Measurements from ENCODE around the gene NREP.

Gene NREP

DNA sequence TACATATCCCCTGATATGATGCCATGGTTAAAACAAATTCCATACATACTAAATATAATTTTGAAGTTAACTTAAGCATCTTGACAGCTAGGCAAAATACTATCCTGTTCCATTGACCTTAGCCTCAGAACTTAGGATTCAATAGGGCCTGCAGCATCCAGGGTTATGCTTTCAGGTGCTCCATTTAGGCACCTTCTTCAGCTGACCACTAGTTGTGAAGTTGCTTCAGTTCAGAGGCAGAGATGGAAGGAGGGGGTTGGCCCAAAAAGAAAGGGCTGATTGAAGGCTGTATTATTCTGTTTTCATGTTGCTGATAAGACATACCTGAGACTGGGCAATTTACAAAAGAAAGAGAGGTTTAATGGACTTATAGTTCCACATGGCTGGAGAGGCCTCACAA lies 7.0 kb upstream of the NREP start:
- DNase-seq: no peak

DNA sequence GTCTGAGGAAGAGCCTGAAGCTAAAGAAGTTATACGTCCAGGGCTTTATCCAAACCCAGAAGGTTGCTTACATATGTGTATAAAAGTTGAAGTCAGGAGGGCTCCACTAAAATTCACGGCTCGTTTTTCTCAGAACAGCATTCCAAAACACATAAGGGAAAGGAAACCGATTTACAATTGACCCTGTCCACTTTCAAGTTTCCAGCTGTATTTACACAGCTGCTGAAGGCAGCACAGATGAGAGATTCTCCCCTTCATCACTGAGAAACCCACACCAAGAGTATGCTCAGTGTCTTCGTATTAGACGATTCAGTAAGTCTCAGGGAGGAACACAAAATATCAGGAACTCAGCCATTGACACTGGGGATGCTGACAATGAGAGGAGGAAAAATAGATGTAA lies 5.9 kb upstream of the NREP start:
- no peak for DNase-seq

DNA sequence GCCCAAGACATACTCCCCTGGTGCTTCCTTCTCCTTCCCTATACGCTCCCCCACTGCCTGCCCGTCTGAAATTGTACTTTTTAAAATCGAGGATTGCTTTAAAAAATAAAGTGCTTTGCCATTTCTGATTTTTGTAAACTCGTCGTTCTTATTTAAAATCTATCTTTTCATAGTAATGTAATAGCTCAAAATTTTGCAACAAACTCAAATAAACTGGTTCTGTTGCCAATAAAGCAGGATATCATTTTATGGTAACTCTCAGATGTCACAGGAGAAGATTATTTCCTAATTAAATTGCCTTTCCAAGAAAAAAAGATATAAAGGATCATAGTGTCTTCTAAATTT lies 1.3 kb upstream of the NREP start:
- DNase-seq: no peak

DNA sequence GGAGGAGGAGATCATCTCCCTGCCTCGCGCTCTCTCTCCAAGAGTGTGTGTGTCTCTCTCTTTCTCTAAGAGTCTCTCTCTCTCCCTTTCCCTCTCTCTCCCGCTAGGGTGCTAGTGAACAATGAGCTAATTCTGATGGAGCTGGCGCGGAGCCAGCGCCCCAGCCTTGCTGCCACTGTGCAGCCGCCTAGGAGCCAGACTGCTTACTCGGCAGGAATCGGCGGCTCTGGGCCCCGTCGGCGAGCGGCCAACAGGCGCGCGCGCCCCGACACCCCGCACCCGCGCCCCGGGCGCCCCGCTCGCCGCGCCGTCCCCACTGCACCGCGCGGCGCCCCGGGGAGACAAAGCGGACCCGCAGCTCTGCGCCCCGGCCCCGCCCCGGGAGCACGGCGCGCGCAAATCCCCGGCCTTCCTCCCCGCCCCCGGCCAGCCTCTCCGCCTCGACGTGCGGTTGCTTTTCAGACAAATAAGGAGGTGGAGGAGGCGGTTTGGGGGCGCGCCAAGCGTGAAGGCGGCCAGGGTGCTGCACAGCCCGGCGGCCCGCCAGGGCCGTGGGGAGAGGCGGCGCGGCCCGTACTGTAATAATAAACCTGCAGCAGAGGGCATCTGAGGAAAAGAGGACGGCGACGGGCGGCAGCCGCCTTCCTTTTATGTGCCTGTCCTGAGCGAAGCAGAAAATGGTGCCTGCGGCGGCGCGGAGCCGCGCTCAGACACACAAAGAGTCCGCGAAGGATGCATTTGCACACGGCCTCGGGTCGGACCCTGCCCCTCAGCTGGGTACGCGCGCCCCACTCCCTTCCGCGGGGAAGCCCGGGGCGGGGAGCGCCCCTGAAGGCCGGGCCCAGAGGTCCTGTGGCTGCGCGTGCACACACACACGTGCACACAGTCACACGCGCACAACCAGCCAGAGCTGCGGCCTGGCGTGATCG lies 625 bp upstream of the NREP start:
- DNase-seq: peak; percentile 87

DNA sequence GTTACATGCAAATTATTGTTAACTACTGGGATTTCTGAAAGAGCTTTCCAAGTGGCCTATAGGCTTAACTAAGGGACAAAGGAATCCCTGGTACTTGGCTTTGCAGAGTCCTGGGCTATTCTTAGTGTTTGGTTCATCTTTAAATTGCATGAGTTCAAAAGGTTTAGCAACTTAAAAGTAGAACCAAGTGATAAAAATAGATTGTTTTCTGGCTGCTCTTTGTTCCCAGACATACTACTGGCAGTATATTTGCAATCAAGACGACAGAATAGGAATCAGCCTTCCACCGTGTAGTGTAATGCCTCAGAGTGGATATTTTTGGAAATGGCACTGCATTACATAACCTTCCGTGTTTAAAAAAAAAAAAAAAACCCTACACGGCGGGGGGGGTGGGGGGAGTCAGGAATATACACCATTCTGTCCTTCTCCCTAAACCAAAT lies 1.0 kb downstream of the NREP start:
- DNase-seq: no peak

DNA sequence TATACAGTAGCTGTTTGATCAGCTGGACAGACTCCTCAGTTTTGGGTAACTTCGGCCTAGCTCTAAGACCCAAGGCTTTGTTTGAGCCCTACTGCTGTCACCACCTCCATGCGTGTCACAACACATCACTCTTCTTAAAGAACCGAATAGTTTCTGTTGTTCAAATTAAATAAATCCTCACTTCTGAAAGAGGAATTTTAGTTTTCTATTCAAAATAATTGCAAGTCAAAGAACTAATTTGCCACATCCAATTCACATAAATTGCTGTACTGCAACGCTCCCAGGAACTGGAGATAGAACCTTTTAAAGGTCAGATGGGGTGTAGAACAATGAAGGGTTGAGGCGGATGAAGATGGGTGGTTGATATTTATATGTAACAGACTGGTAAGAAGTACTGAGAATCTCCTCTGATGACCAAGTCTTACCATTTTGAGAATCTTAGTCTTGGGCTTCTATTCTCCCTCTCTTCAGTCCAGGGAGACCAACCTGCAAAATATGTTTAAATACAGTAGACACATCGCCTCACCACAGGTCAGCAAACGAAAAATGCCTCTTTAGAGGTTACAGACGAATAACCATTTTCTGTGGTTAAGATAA lies 1.6 kb downstream of the NREP start:
- no peak for DNase-seq

DNA sequence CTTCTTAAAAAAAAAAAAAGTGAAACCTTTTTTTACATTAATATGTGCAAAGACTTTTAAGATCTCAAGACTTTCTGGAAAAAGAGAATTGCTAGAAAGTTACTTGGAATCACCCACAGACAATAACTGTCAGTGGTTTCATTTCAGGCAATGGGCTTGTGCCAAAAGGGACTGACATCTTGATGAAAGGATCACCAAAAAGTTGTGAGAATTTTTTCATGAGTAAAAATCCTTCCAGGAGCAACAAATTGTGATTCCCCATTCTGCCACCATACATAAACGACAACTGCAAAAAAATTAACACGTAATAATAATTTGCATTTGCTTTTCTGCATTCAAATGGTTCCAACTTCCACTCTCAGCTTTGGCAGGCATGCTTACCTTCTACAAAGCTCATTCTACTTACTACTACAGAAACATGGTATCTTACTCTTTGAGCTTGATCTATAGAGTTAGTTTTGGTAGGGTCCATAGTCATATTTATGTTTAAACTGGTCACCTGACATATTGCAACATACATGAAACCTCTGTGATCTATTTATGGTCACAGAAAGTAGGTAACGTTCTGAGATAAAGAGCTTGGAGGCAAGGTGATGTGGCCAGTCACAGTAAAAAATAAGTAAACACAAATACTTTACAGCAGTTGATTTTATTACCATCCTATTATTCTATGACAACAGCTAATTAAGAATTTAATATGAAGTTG lies 3.0 kb downstream of the NREP start:
- DNase-seq: no peak

DNA sequence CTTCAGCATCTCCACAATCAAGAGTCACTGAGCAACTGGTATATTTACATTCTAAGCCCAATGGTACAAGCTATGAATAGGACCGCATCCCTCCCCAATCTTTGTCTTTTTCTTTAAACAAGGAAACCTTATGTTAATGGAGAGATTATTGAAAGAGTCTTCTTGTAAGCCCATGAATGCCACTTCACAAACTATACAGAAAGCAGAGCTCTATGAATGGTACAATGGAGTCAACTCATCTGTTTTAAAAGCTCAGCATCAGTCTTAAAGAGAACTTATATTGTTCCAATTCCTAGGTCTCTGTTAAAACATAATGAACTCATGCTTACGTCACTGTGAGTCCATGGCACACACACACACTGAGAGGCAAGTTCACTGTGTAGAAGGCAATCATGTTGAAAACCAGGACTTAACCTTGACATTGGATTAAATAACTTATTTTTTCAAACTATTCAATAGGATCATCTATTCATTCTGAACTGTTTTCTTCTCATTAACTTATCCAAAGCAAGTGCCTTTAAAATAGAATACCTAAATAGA lies 4.5 kb downstream of the NREP start:
- DNase-seq: no peak

DNA sequence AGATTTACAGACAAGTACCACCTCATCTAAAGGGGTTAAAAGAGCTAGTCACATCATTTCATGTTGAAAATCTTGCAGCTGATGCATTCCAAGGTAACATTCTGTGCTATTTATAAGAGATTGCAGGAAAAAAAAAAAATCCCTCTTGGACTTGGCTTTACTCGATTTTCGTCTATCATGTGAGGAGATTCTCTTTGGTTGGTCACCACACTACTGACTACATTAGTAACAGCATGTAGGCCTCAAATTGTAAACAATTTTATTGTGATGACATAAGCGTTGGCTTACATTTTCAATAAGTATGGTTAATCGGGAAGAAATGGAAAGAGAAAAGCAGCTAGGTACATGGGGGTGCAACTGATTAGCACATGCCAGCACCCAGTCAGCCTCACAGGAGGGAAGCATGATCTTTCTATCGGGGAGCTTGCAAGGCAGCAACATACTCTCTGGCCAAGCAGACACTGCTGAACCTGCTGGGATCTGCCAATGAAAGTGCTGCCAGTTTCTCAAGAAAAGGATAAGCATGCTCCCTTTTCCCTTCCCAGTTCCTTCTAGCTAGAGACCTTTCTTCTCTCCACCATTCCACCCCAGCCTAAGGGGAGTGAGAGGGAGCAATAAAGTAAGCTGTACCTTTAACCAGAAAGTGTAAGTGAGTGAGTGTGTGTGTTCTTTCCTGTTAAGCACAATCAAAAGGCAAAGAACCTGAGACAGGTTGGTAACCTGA lies 7.5 kb downstream of the NREP start:
- no peak for DNase-seq

DNA sequence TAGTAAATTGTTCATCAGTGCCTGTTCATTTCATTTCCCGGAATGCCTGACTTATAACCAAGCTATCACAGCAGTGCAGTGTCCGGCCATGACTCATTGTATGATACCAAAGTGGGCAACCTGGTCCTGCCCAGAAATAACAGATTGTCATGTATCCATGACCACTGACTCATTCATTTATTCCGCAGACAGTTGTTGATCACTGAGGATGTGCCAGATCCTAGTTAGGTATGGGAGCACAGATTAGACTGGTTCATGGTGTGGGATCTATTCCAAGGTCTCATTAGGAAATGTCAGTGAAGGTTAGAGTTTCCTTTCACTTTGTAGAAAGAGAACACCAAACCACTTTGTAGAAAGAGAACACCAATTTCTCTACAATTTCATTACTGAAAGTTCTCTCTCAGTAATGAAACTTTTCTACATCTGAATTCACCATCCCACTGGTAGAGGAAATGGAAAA lies 8.7 kb downstream of the NREP start:
- DNase-seq: peak; percentile 93

DNA sequence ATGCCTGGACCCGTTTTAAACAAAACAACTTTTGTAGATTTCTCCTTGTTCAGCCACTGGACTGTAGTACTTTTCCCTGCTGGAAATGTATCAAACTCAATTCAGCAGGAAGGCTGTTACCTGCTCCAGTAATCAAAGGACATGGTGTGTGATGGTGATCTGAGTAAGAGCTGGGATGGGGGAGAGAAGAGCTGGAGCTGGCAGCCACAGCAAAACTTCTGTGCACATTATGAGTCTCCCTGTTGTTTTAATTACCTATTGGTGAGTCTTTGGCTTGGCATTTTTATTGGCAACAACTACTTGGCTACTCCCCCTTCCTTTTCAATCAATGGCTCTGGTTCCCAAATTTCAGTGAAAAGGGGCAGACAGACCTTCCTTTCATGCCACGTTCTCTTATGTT lies 9.7 kb downstream of the NREP start:
- peak; percentile 7 for DNase-seq

DNA sequence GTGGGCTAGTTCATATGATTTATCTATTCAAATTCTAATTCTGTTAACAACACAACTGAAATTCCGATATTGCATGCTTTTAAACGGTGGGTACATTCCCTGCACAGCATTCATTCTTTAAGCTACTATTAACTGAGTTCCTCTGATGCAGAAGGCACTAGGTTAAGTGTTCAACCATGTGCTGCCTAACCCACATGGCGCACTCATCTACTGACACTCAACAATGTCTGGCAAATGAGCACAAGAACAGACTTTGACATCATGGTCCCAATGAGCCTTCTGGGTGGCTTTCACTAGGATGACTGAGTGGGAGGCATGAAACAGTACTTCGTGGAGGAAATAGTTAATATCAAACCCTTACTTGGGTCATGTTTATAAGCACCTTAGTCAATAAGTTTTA lies 10.2 kb downstream of the NREP start:
- DNase-seq: no peak

DNA sequence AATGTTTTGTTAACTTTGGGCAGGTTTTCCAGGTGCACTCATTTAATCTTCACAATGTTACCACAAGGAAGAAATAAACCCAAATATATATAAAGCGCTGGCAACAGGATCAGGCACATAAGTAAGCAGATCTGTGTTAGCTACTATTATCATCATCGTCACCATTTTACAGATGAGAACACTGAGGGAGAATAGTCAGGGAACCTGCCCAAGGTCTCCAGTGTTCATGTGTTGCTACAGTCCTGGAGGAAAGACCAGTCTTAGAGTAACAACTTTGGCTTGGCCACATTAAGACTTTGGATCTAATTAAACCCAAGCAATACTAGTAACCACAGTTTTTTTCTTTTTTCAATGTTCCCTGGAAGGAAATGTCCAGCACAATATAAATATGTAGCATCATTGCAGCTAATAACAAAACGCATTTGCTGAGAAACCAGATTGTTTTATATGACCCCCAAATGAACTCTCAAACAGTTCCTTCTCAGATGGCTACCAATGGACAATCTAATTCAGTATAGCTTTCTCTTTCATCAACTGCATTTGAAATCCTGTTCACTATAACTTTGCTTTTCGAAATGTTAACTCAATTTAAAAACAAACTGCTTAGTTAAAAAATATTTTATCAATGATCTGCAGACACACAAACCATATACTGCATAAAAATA lies 11.8 kb downstream of the NREP start:
- no peak for DNase-seq

DNA sequence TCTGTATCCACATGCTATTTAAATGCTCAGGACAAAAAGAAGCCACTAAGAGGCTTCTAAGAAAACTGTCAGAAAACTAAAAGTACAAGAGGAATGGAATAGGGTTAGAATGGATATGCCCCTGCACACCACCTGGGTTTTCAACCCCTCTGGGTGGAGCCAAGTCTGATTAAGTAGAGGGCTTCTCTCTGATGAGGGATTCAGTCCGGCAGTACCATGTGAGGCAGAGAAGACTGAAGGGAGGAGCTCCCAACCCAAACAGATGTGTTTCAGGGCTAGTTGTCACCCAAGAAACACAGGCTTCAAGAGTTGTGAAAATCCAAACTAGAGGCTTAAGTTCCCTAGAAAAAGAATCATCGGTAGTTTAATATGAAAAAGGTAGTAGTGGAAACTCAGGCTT lies 12.5 kb downstream of the NREP start:
- DNase-seq: no peak

DNA sequence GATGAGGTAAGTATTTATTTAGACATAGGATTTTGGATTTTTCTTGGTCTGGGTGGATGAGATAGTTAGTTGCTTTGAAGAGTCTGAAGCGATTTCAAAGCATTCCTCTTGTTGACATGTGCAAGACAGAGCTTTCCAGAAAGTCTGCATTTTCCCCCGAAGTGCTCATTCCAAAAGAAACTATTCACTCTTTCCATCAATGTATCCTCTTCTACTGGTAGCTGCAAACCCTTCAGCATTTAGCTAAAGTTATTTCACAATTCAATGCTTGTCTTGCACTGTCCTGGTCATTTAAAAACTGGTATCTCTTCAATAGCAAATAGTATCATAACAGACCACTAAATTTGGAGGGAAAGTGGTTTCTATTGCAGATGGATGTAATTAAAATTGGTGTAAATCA lies 13.0 kb downstream of the NREP start:
- DNase-seq: no peak

DNA sequence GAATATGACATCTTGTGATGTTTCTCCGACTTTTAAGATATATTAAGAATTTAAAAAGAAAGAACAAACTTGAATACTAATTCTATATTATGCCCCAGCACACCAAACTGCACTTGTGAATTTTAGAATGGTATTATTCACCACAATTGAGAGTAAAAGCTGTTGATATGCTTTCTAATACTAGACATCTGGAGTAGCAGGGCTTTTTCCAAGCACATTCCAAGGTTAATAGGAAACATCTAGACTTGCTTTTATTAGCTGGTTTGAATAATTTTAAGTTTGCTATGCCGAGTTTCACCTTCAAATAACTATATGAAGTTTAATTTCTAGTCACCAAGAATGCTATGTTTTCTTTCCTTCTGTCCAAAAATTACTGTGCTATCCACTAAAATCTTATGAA lies 13.5 kb downstream of the NREP start:
- no peak for DNase-seq

DNA sequence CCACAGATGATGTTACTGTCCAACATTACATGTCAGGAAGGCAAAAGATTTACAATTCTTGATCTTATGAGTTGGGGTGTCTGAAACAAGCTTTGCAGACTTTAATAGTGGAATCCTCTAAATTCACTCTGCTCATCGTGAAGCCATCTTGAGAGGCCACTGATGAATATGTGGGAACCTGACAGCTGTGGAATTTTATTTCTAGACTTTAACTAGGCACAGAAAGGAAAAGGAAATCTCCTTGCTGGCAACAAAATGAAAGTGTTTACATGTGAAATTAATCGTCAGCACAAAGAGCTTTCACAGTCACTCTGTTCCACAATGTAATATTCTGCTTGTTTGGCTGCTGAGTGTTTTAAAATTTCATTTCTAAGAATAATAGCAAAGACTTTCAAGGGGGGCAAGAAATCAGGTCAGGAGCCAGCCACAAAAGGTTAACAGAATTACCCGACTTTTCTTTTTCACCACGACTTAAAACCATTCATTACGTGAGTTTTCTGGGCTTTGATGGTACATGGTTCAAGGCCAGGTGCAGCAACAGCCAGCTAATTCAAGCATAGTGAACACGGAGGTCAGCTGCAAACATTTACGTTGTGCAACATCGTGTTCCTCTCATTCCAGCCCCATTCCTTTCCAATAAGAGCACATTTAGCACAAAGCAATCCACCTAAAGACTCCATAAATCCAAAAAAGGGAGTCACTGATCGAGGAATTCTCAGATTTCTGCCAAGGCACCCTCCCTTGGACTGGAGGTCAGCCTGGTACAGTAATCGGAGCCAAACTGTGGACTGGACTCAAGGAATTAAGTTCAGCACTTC lies 14.6 kb downstream of the NREP start:
- peak; percentile 97 for DNase-seq

DNA sequence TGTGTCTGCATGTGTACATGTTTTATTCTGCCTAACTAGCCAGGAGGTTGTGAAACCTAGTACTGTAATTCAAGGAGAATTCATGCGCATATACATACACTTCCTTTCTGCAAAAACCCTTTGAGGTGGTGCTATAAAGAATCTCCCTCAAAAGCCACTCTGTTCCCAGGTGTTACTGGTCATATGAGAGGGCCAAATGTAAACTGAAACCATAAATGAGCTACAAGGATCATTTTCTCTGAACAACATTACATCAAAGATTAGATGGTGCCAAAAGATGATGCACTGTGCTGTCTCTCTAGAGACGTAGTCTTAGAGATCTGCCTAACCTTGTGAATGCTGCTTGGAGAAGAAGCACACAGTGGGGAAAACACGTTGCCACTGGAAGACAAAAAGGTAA lies 15.7 kb downstream of the NREP start:
- no peak for DNase-seq

DNA sequence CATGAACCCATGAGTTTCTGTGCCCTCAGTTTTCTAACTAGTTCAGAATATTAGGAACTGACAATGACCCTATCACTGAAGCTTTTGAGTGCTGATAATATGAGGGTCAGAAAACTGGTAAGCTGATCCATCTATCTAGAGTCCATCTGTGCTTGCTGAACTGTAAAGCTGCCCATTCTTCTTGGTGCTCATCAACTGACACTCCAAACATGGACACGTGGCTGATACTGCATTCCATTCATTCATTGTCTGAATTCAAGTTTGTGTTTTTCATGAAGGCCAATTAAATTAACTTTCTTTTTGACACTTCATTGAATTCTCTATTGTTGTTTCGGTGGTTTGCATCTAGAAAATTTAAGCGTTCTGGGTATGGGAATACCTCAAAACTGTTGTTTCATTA lies 17.6 kb downstream of the NREP start:
- DNase-seq: no peak

DNA sequence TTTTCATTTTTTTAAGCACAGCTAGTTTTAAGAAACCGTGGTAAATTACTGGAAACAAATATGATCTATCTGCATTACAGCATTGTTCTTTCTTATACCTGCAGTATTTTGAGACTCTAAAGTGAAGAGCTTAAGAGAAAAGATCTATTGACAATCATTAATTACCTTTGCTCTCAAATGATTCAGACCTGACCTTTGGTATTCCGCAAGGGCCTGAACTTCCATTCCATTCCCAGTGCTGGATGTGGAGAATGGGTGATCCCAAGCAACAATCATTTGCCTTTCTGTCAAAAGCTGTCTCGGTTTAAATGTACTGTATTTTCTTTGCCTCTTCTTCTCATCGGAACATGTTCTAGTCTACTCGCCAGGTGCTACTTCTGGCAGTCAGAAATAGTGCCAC lies 18.9 kb downstream of the NREP start:
- no peak for DNase-seq

DNA sequence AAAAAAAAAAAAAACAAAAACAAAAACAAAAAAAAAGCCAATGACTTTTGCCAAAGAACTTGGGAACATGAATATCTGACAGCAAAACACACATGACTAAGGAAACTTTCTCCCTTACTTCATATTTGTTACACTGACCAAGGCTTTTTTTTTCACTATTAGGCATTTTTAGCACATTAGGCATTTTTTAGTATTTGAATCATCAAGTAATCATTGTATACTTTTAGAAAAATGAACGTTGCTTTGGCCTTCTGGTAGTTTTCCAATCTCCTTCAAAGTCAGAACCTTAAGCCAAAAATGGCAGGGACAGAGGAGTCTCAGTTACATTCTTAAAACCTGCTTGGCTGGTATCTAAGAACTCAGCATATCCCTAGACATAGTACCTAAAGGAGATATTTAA lies 19.3 kb downstream of the NREP start:
- DNase-seq: no peak

Measured in NCI-H226 (cell line).